OCI-LY3 (cell line): Measurements from ENCODE around the gene PYGM.
"Not testable (repeated sequence)": the region's sequence is repeated elsewhere in the genome, so short reads cannot be mapped to it uniquely, and the experiment has no call there.

Experiments used
- H2AFZ ChIP-seq: fragments of 200-600, 300-600 bp; shearing (Covaris generic); 2 replicates; pipeline ENCODE4 v1.6.0; 2014; ENCODE audit warnings: antibody characterized with exemption, low read depth, low read length
- H3K27ac ChIP-seq: fragments of 200-600, 300-600 bp; sonication (generic); 2 replicates; pipeline ENCODE4 v1.5.1; 2014; ENCODE audit warnings: mild to moderate bottlenecking, low read length, moderate library complexity, mixed read lengths
- H3K27me3 ChIP-seq: fragments of 200-600, 300-600 bp; sonication (generic); 2 replicates; pipeline ENCODE4 v1.6.1; 2014; ENCODE audit warnings: low read depth, low read length, mixed read lengths
- H3K36me3 ChIP-seq: fragments of 200-600, 300-600 bp; sonication (generic); replicated peaks from 2 replicates; pipeline ENCODE3; 2014; ENCODE audit warnings: low read depth, low read length, mixed read lengths
- H3K4me1 ChIP-seq: fragments of 300-600, 200-600 bp; sonication (generic); 2 replicates; pipeline ENCODE4 v1.6.1; 2014; ENCODE audit warnings: low read length, mixed read lengths
- H3K4me2 ChIP-seq: fragments of 200-600, 300-600 bp; sonication (generic); 2 replicates; pipeline ENCODE4 v1.6.1; 2014; ENCODE audit warnings: low read length, mixed read lengths
- H3K4me3 ChIP-seq: fragments of 300-600, 200-600 bp; sonication (generic); 2 replicates; pipeline ENCODE4 v1.5.1; 2014; ENCODE audit warnings: antibody characterized with exemption, mild to moderate bottlenecking, low read length, moderate library complexity
- H3K79me2 ChIP-seq: fragments of 300-600, 200-600 bp; shearing (Covaris generic); 2 replicates; pipeline ENCODE4 v1.6.1; 2014; ENCODE audit warnings: mild to moderate bottlenecking, low read length, mixed read lengths
- H3K9ac ChIP-seq: fragments of 300-600, 200-600 bp; shearing (Covaris generic); 2 replicates; pipeline ENCODE4 v1.6.0; 2014; ENCODE audit warnings: mild to moderate bottlenecking, low read length, moderate library complexity
- H3K9me3 ChIP-seq: fragments of 200-600, 300-600 bp; shearing (Covaris generic); 2 replicates; pipeline ENCODE4 v1.6.1; 2014; ENCODE audit warnings: low read length, mixed read lengths; ENCODE audit not compliant: insufficient read depth
- H4K20me1 ChIP-seq: fragments of 200-600, 300-600 bp; sonication (generic); 2 replicates; pipeline ENCODE4 v1.6.1; 2016; ENCODE audit warnings: low read length, mixed read lengths; ENCODE audit not compliant: insufficient read depth
- CTCF ChIP-seq: fragments of 200-600, 300-600 bp; sonication (generic); IDR thresholded peaks from 2 replicates; pipeline ENCODE4 v1.5.1; 2014; ENCODE audit warnings: antibody characterized with exemption, low read length, low read depth
- EZH2phosphoT487 ChIP-seq: fragments of 200-600 bp; shearing (Covaris generic); IDR thresholded peaks from 2 replicates; pipeline ENCODE4 v1.6.1; 2018; ENCODE audit warnings: antibody characterized with exemption, mixed run types, low read depth

The PYGM gene

GRCh38 chr11:64705501-64705900 is 54.3 kb downstream of the PYGM start:
- peaks cover 23% of the 10 kb centered on the region for H3K4me1 ChIP-seq
- no peaks in the 10 kb centered on the region for H3K79me2 ChIP-seq
- TF ChIP-seq CTCF: no peak
- TF ChIP-seq EZH2phosphoT487: no peak
- no peaks in the 10 kb centered on the region for H3K9me3 ChIP-seq
- H3K27ac ChIP-seq: no peak overlapping the region
- H3K27me3 ChIP-seq: peaks cover 21% of the 10 kb centered on the region
- H3K36me3 ChIP-seq: no peaks in the 10 kb centered on the region
- H3K9ac ChIP-seq: no peak overlapping the region
- no peak overlapping the region for H3K4me2 ChIP-seq
- no peaks in the 10 kb centered on the region for H4K20me1 ChIP-seq
- H2AFZ ChIP-seq: no peak overlapping the region
- H3K4me3 ChIP-seq: no peak overlapping the region

DNA sequence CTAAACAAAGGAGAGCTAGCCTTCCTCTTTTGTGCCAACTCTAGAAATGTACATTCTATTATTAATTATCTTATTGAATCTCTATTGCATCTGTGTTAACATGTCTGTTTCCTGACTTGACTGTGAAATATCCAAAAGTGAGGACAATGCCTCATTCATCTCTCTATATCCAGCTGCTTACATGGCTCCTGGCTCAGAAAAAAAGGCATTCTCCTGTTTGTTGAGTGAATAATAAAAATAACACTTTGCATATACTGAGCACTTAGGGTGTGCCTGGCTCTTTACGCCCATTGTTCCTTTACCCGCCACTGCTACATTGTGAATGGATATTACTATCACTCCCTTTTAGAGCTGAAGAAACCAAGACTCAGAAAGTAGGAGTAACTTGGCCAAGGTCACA is 56.7 kb downstream of the PYGM start:
- H3K4me1 ChIP-seq: peaks cover under 1% of the 10 kb centered on the region; the same call in 1 of the 2 replicates
- no peak overlapping the region for H3K4me3 ChIP-seq
- no peaks in the 10 kb centered on the region for H3K9me3 ChIP-seq
- H3K4me2 ChIP-seq: no peak overlapping the region
- H4K20me1 ChIP-seq: no peaks in the 10 kb centered on the region
- H2AFZ ChIP-seq: no peak overlapping the region
- no peak for TF ChIP-seq CTCF
- no peak for TF ChIP-seq EZH2phosphoT487
- no peaks in the 10 kb centered on the region for H3K79me2 ChIP-seq
- no peak overlapping the region for H3K9ac ChIP-seq
- H3K27me3 ChIP-seq: peaks cover 21% of the 10 kb centered on the region
- H3K36me3 ChIP-seq: no peaks in the 10 kb centered on the region
- no peak overlapping the region for H3K27ac ChIP-seq

- H3K9ac ChIP-seq, H3K36me3 ChIP-seq, H3K79me2 ChIP-seq, H3K4me1 ChIP-seq, H3K4me3 ChIP-seq, H4K20me1 ChIP-seq, H2AFZ ChIP-seq, H3K9me3 ChIP-seq, H3K27ac ChIP-seq, H3K4me2 ChIP-seq: not testable (repeated sequence)
- H3K27me3 ChIP-seq: peaks cover 21% of the 10 kb centered on the region
Measured at GRCh38 chr11:64701956-64702355, 57.8 kb downstream of the PYGM start.

DNA sequence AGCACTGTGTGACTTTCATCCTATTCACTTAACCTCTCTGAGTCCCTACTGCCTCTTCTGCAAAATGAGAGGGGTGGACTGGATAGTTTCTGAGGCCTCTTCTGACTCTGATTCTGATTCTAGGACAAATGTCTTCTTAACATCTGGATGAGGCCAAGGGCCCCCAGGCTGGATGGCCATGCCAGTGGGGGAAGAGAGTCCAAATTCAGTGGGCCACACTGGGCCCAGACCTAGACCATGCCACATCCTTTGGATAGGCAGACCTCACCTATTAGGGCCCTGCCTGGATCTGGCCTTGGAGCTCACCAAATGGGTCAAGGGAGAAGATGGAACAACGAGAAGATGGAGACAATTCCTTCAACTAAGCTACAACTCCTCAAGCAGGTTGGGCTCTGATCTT is 61.3 kb downstream of the PYGM start:
- no peaks in the 10 kb centered on the region for H3K79me2 ChIP-seq
- no peak overlapping the region for H3K4me3 ChIP-seq
- H4K20me1 ChIP-seq: no peaks in the 10 kb centered on the region
- TF ChIP-seq CTCF: no peak
- TF ChIP-seq EZH2phosphoT487: no peak
- H3K36me3 ChIP-seq: no peaks in the 10 kb centered on the region
- peaks cover 13% of the 10 kb centered on the region for H3K4me1 ChIP-seq
- no peak overlapping the region for H3K9ac ChIP-seq
- no peak overlapping the region for H3K27ac ChIP-seq
- H3K27me3 ChIP-seq: peaks cover 6% of the 10 kb centered on the region
- H3K4me2 ChIP-seq: no peak overlapping the region
- no peak overlapping the region for H2AFZ ChIP-seq
- no peaks in the 10 kb centered on the region for H3K9me3 ChIP-seq
